HG02840 (cell line): ENCODE measurements around the gene PKHD1.

Experiments
- ATAC-seq: cut with Tn5 transposase; IDR thresholded peaks from one replicate; pipeline ENCODE4 v1.9.1; 2021; ENCODE audit warnings: mild to moderate bottlenecking, moderate library complexity, moderate number of reproducible peaks; ENCODE audit not compliant: unreplicated experiment, low FRiP score

The PKHD1 gene

GRCh38 chr6:52050051-52050405 lies 37.4 kb downstream of the PKHD1 start:
- ATAC-seq: no peak

GRCh38 chr6:52049252-52050050 lies 38.0 kb downstream of the PKHD1 start:
- ATAC-seq: no peak

GRCh38 chr6:52046456-52046855 lies 41.0 kb downstream of the PKHD1 start:
- ATAC-seq: no peak

GRCh38 chr6:52045481-52045880 lies 41.9 kb downstream of the PKHD1 start:
- no peak for ATAC-seq

- no peak for ATAC-seq
Observed at GRCh38 chr6:52045033-52045432, 42.4 kb downstream of the PKHD1 start.

GRCh38 chr6:52042141-52042885 lies 45.1 kb downstream of the PKHD1 start:
- no peak for ATAC-seq

- no peak for ATAC-seq
Observed at GRCh38 chr6:52041134-52041533, 46.3 kb downstream of the PKHD1 start.

- ATAC-seq: no peak
Observed at GRCh38 chr6:52027699-52028098, 59.7 kb downstream of the PKHD1 start.

GRCh38 chr6:52024451-52025068 lies 62.9 kb downstream of the PKHD1 start:
- no peak for ATAC-seq

GRCh38 chr6:52022675-52023074 lies 64.7 kb downstream of the PKHD1 start:
- no peak for ATAC-seq

- ATAC-seq: no peak
Observed at GRCh38 chr6:52020945-52021570, 66.4 kb downstream of the PKHD1 start.

- no peak for ATAC-seq
Observed at GRCh38 chr6:52019881-52020280, 67.5 kb downstream of the PKHD1 start.

GRCh38 chr6:52019092-52019491 lies 68.3 kb downstream of the PKHD1 start:
- no peak for ATAC-seq

GRCh38 chr6:52016915-52017748 lies 70.3 kb downstream of the PKHD1 start:
- ATAC-seq: no peak

- no peak for ATAC-seq
Observed at GRCh38 chr6:52015953-52016352, 71.5 kb downstream of the PKHD1 start.

GRCh38 chr6:52014391-52014790 lies 73.0 kb downstream of the PKHD1 start:
- no peak for ATAC-seq

- ATAC-seq: no peak
Observed at GRCh38 chr6:52013035-52013434, 74.4 kb downstream of the PKHD1 start.

- no peak for ATAC-seq
Observed at GRCh38 chr6:52012582-52012981, 74.8 kb downstream of the PKHD1 start.

- no peak for ATAC-seq
Observed at GRCh38 chr6:52010806-52011205, 76.6 kb downstream of the PKHD1 start.

- no peak for ATAC-seq
Observed at GRCh38 chr6:52010145-52010544, 77.3 kb downstream of the PKHD1 start.
